CD4-positive, CD25-positive, alpha-beta regulatory T cell (primary cell): ENCODE measurements around the gene ZSCAN1. TPM values are rescaled to one million over a fixed set of nuclear protein-coding genes. Genes with fewer than 3 reads are reported as not detected.

Experiments used
- ATAC-seq, 2 donors: fragments of 150-1000 bp; cut with Tn5 transposase; one replicate each; pipeline ENCODE4 v1.10.0; 2021; ENCODE audit warnings: low read depth in 2 of 2, moderate number of reproducible peaks in 2 of 2, moderate library complexity in 1 of 2
- DNase-seq, 3 donors: peaks; one replicate each; pipeline versions ENCODE4 v3.0.0 to v3.0.0-alpha.2; 2012 to 2022; ENCODE audit warnings: mixed read lengths in 1 of 3
- H3K27ac ChIP-seq: one replicate; pipeline ENCODE4 v1.7.0; 2013; ENCODE audit warnings: mild to moderate bottlenecking, low read length; ENCODE audit not compliant: insufficient read depth, poor library complexity, severe bottlenecking
- H3K27me3 ChIP-seq: one replicate; pipeline ENCODE4 v1.7.0; 2013; ENCODE audit warnings: low read length; ENCODE audit not compliant: control insufficient read depth, insufficient read depth
- H3K36me3 ChIP-seq: one replicate; pipeline ENCODE4 v1.7.0; 2013; ENCODE audit warnings: mild to moderate bottlenecking, low read length, moderate library complexity; ENCODE audit not compliant: control insufficient read depth, insufficient read depth
- H3K4me1 ChIP-seq: 2 replicates; pipeline ENCODE4 v1.7.0; 2013; ENCODE audit warnings: mild to moderate bottlenecking, low read length; ENCODE audit not compliant: insufficient read depth, control insufficient read depth, poor library complexity, severe bottlenecking
- H3K4me3 ChIP-seq: one replicate; pipeline ENCODE4 v1.7.0; 2013; ENCODE audit warnings: low read depth, mild to moderate bottlenecking, low read length, moderate library complexity
- H3K9me3 ChIP-seq, 2 experiments: 1 replicate in 1 of 2; 2 replicates in 1 of 2; pipeline ENCODE4 v1.7.0; 2013; ENCODE audit warnings: low read length in 2 of 2, mild to moderate bottlenecking in 1 of 2, moderate library complexity in 1 of 2; ENCODE audit not compliant: control insufficient read depth in 2 of 2
- H3K27ac Mint-ChIP-seq, 3 donors: one replicate each; pipeline ENCODE4 v1.8.0; 2020 to 2022; ENCODE audit warnings: mild to moderate bottlenecking in 3 of 3, mixed read lengths in 3 of 3, moderate library complexity in 2 of 3
- H3K27me3 Mint-ChIP-seq: one replicate; pipeline ENCODE4 v1.8.0; 2022; ENCODE audit warnings: mild to moderate bottlenecking, mixed read lengths
- H3K36me3 Mint-ChIP-seq: one replicate; pipeline ENCODE4 v1.8.0; 2020; ENCODE audit warnings: mixed read lengths
- H3K4me1 Mint-ChIP-seq, 4 donors: one replicate each; pipeline ENCODE4 v1.8.0; 2020 to 2022; ENCODE audit warnings: mixed read lengths in 4 of 4, mild to moderate bottlenecking in 1 of 4
- H3K4me3 Mint-ChIP-seq, 4 donors: one replicate each; pipeline ENCODE4 v1.8.0; 2020 to 2022; ENCODE audit warnings: mild to moderate bottlenecking in 4 of 4, mixed read lengths in 4 of 4, moderate library complexity in 3 of 4
- H3K9me3 Mint-ChIP-seq, 7 donors: one replicate each; pipeline ENCODE4 v1.8.0; 2020 to 2022; ENCODE audit warnings: mixed read lengths in 7 of 7, mild to moderate bottlenecking in 3 of 7, moderate library complexity in 2 of 7
- polyA plus RNA-seq, 4 donors: library from polyadenylated mRNA; unstranded; fragments of 300-500 nt; fragmentation: Illumina TruSeq; gene quantifications; one replicate each; pipeline ENCODE4 v1.2.3, GENCODE V29; 2021
- total RNA-seq: library from RNA; stranded (reverse); gene quantifications from one replicate; pipeline ENCODE4 v1.2.3, GENCODE V29; 2022

The ZSCAN1 gene, protein sequence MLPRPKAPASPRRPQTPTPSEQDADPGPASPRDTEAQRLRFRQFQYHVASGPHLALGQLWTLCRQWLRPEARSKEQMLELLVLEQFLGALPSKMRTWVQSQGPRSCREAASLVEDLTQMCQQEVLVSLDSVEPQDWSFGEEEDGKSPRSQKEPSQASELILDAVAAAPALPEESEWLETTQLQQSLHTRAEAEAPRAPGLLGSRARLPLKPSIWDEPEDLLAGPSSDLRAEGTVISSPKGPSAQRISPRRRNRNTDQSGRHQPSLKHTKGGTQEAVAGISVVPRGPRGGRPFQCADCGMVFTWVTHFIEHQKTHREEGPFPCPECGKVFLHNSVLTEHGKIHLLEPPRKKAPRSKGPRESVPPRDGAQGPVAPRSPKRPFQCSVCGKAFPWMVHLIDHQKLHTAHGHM
- total RNA-seq (not detected), polyA plus RNA-seq (not detected)

DNA sequence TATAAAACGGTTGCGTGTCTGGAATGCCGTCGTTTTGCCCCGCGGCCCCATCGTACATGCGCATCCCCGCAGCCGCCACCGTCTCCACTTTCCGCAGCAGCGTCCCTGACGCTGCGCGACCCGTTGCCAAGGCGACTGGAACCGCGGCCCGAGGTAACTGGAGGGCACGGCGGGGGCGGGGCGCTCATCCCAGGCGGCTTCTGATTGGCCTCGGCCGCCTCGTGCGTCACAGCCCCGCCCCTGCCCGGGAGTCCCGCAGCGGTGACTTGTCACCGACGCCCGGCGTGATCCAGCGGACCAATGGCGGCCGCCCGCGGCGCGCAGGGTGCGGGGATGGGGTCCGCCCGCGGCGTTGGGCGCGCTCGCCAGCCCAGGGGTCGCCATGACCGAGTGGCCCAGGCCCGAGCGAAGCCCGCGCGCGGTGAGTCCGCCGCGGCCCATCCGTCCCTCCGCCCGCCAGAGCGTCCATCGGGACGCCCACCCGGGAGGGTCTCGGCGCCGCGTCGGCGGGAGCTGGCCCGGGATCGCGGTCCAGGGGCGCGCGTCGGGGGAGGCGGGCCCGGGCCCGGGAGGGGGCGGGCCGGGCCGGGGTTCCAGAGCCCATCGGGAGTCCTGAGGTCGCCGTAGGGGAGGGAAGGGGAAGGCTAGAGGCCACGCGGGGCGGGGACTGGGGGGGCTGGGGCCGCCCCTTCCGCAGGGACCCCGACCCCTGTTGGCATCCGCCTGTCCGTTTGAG lies at the start of gene ZSCAN1:
TSS of gene ZSCAN1 (plus strand) at position 285 of the 736 bp plus-strand sequence. CDS start 3,812 bp downstream, outside the sequence.
- Mint-ChIP-seq H3K36me3 (peaks cover 6% of the 10 kb centered on the region), H3K27me3 (peaks cover 9% of the 10 kb centered on the region), H3K4me3 (peak within 1 kb of the TSS in 1 of 4 donors; percentile 44), H3K27ac (no peak within 1 kb of the TSS), H3K4me1 (peaks cover 0 to 3% (median 0%) of the 10 kb centered on the region in 4 donors), H3K9me3 (peaks cover 0 to 34% (median 19%) of the 10 kb centered on the region in 7 donors)
- Histone ChIP-seq H3K9me3 (peaks cover 4 to 44% of the 10 kb centered on the region in 2 experiments), H3K4me1 (no peaks in the 10 kb centered on the region), H3K27ac (no peak within 1 kb of the TSS), H3K4me3 (no peak within 1 kb of the TSS), H3K27me3 (no peaks in the 10 kb centered on the region), H3K36me3 (no peaks in the 10 kb centered on the region)
- ATAC-seq, result peak in 1 of 2 donors; percentile 28
- peak in 1 of 3 donors; percentile 16 for DNase-seq

DNA sequence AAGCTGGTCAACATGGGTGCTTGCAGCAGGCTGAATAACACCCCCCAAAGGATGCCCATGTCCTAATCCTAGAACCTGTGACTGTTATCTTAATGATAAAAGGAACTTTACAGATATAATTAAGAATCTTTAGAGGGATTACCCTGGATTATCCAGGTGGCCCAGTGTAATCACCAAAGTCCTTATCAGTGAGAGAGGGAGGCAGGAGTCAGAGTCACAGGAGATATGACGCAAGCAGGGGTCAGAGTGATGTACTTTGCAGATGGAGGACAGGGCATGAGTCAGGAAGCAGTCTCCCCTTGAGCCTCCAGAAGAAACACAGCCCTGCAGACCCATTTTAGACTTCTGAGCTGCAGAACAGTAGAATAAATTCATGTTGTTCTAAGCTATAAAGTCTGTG lies 41.0 kb upstream of the ZSCAN1 start:
- Histone ChIP-seq H3K4me1 (no peaks in the 10 kb centered on the region), H3K27me3 (no peaks in the 10 kb centered on the region), H3K36me3 (peaks cover 36% of the 10 kb centered on the region), H3K27ac (no peak overlapping the region), H3K4me3 (no peak overlapping the region), H3K9me3 (peaks cover 53 to 80% of the 10 kb centered on the region in 2 experiments)
- Mint-ChIP-seq H3K36me3 (peaks cover 61% of the 10 kb centered on the region), H3K9me3 (peaks cover 6 to 79% (median 28%) of the 10 kb centered on the region in 7 donors), H3K4me3 (no peak overlapping the region), H3K27me3 (no peaks in the 10 kb centered on the region), H3K27ac (no peak overlapping the region), H3K4me1 (peaks cover 0 to 4% (median 1%) of the 10 kb centered on the region in 4 donors)
- DNase-seq, result no peak
- no peak for ATAC-seq

DNA sequence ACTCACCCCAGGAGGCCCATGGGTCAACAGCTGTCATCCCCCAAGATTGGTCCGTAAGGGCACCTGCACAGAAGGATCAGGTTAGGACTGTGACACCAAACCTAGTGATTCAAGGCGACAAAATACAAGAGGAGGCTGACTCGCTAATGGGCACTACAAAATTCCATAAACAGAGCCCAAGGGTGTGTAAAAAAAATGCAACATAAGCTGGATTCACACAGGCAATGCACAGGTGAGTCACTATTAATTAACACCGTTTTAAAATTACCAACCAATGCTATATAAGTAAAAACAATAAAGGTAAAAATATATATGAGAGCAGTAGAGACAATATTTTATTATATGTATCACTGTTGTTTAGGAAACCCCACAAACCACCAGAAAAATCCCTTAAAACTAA lies 33.1 kb upstream of the ZSCAN1 start:
- H3K36me3 Mint-ChIP-seq, result peaks cover 67% of the 10 kb centered on the region
- peaks cover 0 to 65% (median 36%) of the 10 kb centered on the region in 7 donors for H3K9me3 Mint-ChIP-seq
- peaks cover 31 to 51% of the 10 kb centered on the region in 2 experiments for H3K9me3 ChIP-seq

DNA sequence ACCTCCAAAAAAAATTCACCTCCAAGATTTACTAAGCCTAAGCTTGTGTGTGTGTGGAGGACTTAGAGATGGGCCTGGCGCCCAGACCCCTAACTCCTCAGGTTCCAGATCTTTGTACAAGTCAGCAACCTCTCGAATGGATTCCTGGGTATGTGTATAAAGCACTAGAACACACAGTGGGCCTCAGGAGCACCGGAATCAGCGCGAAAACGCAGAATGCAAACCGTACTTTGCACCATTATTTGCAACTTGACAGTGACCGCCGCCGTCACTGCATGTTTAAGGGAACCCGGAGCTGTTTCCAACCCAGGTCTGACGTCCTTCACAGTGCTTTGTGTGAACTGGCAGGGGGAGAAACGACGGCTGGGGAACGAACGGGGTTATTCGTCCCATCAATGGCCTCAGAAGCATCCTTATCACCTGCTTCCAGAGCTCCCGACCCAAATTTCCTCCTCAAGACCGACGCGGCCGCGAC lies 31.9 kb upstream of the ZSCAN1 start:
- peaks cover 58% of the 10 kb centered on the region for H3K36me3 ChIP-seq
- Mint-ChIP-seq H3K4me1 (peaks cover 10 to 43% (median 14%) of the 10 kb centered on the region in 4 donors), H3K36me3 (peaks cover 67% of the 10 kb centered on the region), H3K4me3 (peak overlapping the region; percentile 86 to 94 (median 89)), H3K27me3 (no peaks in the 10 kb centered on the region), H3K9me3 (peaks cover 0 to 67% (median 34%) of the 10 kb centered on the region in 7 donors), H3K27ac (peak overlapping the region; percentile 59 to 88 (median 69))
- no peaks in the 10 kb centered on the region for H3K27me3 ChIP-seq
- peak overlapping the region; percentile 85 for H3K27ac ChIP-seq
- DNase-seq (no peak), ATAC-seq (no peak)
- peaks cover 32 to 62% of the 10 kb centered on the region in 2 experiments for H3K9me3 ChIP-seq
- H3K4me3 ChIP-seq, result peak overlapping the region; percentile 78
- peaks cover 11% of the 10 kb centered on the region for H3K4me1 ChIP-seq

More for the DNA sequence above, 33.1 kb upstream of the ZSCAN1 start:
- ATAC-seq (no peak), DNase-seq (no peak)
- peaks cover 52% of the 10 kb centered on the region for H3K36me3 ChIP-seq
- H3K4me3 ChIP-seq, result peak overlapping the region; percentile 78
- Mint-ChIP-seq H3K4me3 (peak overlapping the region; percentile 43 to 94 (median 88)), H3K4me1 (peaks cover 10 to 43% (median 14%) of the 10 kb centered on the region in 4 donors), H3K27ac (no peak overlapping the region), H3K27me3 (no peaks in the 10 kb centered on the region)
- H3K4me1 ChIP-seq, result peaks cover 11% of the 10 kb centered on the region
- H3K27ac ChIP-seq, result no peak overlapping the region
- no peaks in the 10 kb centered on the region for H3K27me3 ChIP-seq

DNA sequence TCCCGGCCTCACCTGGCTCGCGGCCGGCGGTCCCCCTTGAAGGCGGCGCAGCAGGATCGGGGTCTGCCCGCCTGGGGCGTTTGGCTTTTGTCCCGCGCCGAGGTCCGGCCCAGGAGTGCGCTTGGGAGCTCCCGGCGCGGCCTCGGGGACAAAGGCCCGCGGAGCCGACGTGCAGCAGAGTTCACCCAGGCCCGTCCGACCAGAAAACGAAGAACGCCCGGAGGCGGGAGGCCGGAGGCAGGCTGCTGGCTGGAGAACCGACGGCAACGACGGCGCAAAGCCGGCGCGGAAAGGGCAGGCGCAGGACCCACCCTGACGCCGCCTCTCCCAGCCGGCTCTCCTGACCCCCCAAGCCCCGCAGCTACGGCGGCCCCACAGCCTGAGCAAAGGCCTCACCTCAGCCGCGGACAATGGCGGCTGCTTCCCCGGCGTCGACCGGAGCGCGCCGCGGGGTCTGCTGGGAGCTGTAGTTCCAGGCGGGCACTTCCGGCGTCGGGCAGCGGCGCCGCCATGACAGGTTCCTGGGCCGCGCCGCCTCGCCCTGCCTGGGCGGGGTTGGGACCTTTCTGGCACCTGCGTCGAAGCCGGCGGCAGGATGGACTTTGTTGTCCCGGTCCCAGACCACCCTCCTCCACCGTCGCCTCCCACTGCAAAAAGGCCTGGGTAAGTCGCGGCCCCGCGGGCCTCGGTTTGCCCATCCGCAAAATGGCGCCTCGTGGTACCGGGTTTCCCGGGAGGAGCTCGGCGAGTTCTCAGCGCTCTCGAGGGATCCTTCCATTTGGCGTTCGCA lies 31.2 kb upstream of the ZSCAN1 start, which contains the start of gene ZNF606:
TSS of gene ZNF606 (minus strand) at position 437 of the 790 bp plus-strand sequence. CDS start 1,501 bp downstream, outside the sequence.
- no peaks in the 10 kb centered on the region for H3K27me3 ChIP-seq
- ATAC-seq, result peak; percentile 98 to 99
- H3K27ac ChIP-seq, result peak within 1 kb of the TSS; percentile 85
- H3K9me3 ChIP-seq, result peaks cover 38 to 64% of the 10 kb centered on the region in 2 experiments
- H3K36me3 ChIP-seq, result peaks cover 55% of the 10 kb centered on the region
- H3K36me3 Mint-ChIP-seq, result peaks cover 67% of the 10 kb centered on the region
- H3K4me1 ChIP-seq, result peaks cover 11% of the 10 kb centered on the region
- H3K27me3 Mint-ChIP-seq, result no peaks in the 10 kb centered on the region
- peak within 1 kb of the TSS; percentile 70 to 88 (median 75) for H3K27ac Mint-ChIP-seq
- peak; percentile 77 to 94 (median 86) for DNase-seq
- peak within 1 kb of the TSS; percentile 90 for H3K4me3 ChIP-seq
- peak within 1 kb of the TSS; percentile 87 to 94 (median 89) for H3K4me3 Mint-ChIP-seq
- peaks cover 10 to 44% (median 15%) of the 10 kb centered on the region in 4 donors for H3K4me1 Mint-ChIP-seq
- peaks cover 0 to 68% (median 32%) of the 10 kb centered on the region in 7 donors for H3K9me3 Mint-ChIP-seq

DNA sequence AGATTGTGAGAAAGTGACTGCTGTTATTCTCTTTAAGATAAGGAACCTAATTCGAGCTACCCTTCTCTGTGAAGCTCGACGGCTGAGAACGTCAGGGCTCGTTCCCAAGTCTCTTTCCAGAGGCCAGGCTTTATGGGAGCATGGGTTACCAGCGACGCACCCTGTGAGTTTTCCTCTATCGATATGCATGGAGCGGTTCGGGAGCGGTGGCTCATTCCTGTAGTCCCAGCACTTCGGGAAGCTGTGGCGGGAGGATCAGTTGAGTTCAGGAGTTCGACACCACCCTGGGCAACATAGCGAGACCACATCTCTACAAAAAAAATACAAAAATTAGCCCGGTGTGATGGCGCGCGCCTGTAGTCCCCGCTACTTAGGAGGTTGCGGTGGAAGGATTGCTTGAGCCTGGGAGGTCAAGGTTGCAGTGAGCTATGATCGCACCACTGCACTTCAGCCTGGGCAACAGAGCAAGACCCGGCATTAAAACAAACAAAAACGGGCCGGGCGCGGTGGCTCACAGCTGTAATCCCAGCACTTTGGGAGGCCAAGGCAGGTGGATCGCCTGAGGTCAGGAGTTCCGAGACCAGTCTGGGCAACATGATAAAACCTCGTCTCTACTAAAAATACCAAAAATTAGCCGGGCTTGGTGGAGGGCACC lies 30.5 kb upstream of the ZSCAN1 start:
- DNase-seq (no peak), ATAC-seq (no peak)
- peak overlapping the region; percentile 87 to 94 (median 89) for H3K4me3 Mint-ChIP-seq
- peaks cover 0 to 68% (median 33%) of the 10 kb centered on the region in 7 donors for H3K9me3 Mint-ChIP-seq
- peak overlapping the region; percentile 85 for H3K27ac ChIP-seq
- peaks cover 11% of the 10 kb centered on the region for H3K4me1 ChIP-seq
- peaks cover 40 to 68% of the 10 kb centered on the region in 2 experiments for H3K9me3 ChIP-seq
- peaks cover 61% of the 10 kb centered on the region for H3K36me3 Mint-ChIP-seq
- H3K4me3 ChIP-seq, result peak overlapping the region; percentile 90
- H3K27me3 ChIP-seq, result no peaks in the 10 kb centered on the region
- H3K27me3 Mint-ChIP-seq, result no peaks in the 10 kb centered on the region
- peaks cover 50% of the 10 kb centered on the region for H3K36me3 ChIP-seq
- H3K4me1 Mint-ChIP-seq, result peaks cover 10 to 44% (median 15%) of the 10 kb centered on the region in 4 donors
- H3K27ac Mint-ChIP-seq, result peak overlapping the region; percentile 32 to 78 (median 75)
